HG02763 (cell line): ENCODE results near the gene SPATA24.
"Not testable (repeated sequence)": the region's sequence is repeated elsewhere in the genome, so short reads cannot be mapped to it uniquely, and the experiment has no call there.

Experiments
- ATAC-seq: cut with Tn5 transposase; IDR thresholded peaks from one replicate; pipeline ENCODE4 v1.9.1; 2021; ENCODE audit warnings: mild to moderate bottlenecking, moderate library complexity; ENCODE audit not compliant: unreplicated experiment

The SPATA24 gene

DNA sequence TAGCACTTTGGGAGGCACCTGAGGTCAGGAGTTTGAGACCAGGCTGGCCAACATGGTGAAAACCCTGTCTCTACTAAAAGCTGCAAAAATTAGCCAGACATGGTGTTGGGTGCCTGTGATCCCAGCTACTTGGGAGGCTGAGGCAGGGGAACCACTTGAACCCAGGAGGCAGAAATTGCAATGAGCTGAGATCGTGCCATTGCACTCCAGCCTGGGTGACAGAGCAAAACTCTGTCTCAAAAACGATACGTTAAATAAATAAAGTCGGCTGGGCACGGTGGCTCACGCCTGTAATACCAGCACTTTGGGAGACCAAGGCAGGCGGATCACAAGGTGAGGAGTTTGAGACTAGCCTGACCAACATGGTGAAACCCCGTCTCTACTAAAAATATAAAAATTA lies 48.0 kb downstream of the SPATA24 start:
- not testable (repeated sequence) for ATAC-seq

DNA sequence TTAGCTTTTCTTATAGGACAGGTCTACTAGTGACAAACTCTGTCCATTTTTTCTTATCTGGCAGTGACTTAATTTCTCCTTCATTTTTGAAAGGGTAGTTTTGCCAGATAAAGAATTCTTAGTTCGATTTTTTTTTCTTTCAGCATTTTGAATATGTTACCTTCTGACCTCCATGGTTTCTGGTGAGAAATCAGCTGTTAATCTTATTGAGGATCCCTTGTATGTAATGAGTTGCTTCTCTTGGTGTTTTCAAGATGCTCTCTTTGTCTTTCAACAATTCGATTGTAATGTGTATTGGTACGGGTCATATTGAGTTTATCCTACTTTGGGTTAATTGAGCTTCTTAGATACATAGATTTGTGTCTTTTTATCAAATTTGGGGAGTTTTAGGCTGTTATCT lies 49.7 kb downstream of the SPATA24 start:
- ATAC-seq = no peak

- ATAC-seq = not testable (repeated sequence)
Observed at GRCh38 chr5:139347863-139348262, 56.0 kb downstream of the SPATA24 start.
